Activated naive CD4-positive, alpha-beta T cell treated with anti-CD3 and anti-CD28 coated beads, Interleukin-2, amount 50 U/mL, for 16 hours (primary cell): ENCODE measurements around the gene PARD6G.
"Not testable (repeated sequence)": the region's sequence is repeated elsewhere in the genome, so short reads cannot be mapped to it uniquely, and the experiment has no call there.

ENCODE experiments used
- DNase-seq: peaks from one replicate; pipeline ENCODE4 v3.0.0-alpha.2; 2020

The PARD6G gene

GRCh38 chr18:80169607-80170006 lies 77.7 kb downstream of the PARD6G start:
- no peak for DNase-seq

- DNase-seq = no peak
These were observed 78.3 kb downstream of the PARD6G start for GRCh38 chr18:80168982-80169381.

GRCh38 chr18:80168346-80168745 lies 79.0 kb downstream of the PARD6G start:
- no peak for DNase-seq

- DNase-seq = no peak
These were observed 79.4 kb downstream of the PARD6G start for GRCh38 chr18:80167931-80168330.

GRCh38 chr18:80167331-80167730 lies 80.0 kb downstream of the PARD6G start:
- no peak for DNase-seq

GRCh38 chr18:80166725-80167124 lies 80.6 kb downstream of the PARD6G start:
- no peak for DNase-seq

- no peak for DNase-seq
These were observed 81.1 kb downstream of the PARD6G start for GRCh38 chr18:80166240-80166639.

GRCh38 chr18:80164727-80165355 lies 82.5 kb downstream of the PARD6G start:
- DNase-seq = not testable (repeated sequence)

GRCh38 chr18:80163183-80163582 lies 84.1 kb downstream of the PARD6G start:
- no peak for DNase-seq

- DNase-seq = no peak
These were observed 85.4 kb downstream of the PARD6G start for GRCh38 chr18:80161781-80162417.

GRCh38 chr18:80159713-80160636 lies 87.3 kb downstream of the PARD6G start:
- DNase-seq = peak; percentile 50

- no peak for DNase-seq
These were observed 88.9 kb downstream of the PARD6G start for GRCh38 chr18:80158365-80158764.

- peak; percentile 79 for DNase-seq
These were observed 89.5 kb downstream of the PARD6G start for GRCh38 chr18:80157708-80158343.

GRCh38 chr18:80154293-80154692 lies 93.0 kb downstream of the PARD6G start:
- DNase-seq = no peak

- no peak for DNase-seq
These were observed 97.6 kb downstream of the PARD6G start for GRCh38 chr18:80149667-80150066.

GRCh38 chr18:80148326-80149199 lies 98.8 kb downstream of the PARD6G start:
- DNase-seq = no peak

GRCh38 chr18:80147418-80148325 lies 99.6 kb downstream of the PARD6G start:
- peak; percentile 84 for DNase-seq

GRCh38 chr18:80147037-80147417 lies 100.3 kb downstream of the PARD6G start:
- no peak for DNase-seq

GRCh38 chr18:80145196-80145804 lies 102.0 kb downstream of the PARD6G start:
- DNase-seq = no peak

GRCh38 chr18:80143881-80144280 lies 103.4 kb downstream of the PARD6G start:
- DNase-seq = no peak
